NK-92 (cell line): Measurements from ENCODE around the gene PRKN.
"Not testable (repeated sequence)": the region's sequence is repeated elsewhere in the genome, so short reads cannot be mapped to it uniquely, and the experiment has no call there.

ENCODE experiments used
- DNase-seq: peaks from one replicate; lab custom pipeline; 2025; ENCODE audit not compliant: unreplicated experiment; lab: John Stamatoyannopoulos, UW

PRKN gene

DNA sequence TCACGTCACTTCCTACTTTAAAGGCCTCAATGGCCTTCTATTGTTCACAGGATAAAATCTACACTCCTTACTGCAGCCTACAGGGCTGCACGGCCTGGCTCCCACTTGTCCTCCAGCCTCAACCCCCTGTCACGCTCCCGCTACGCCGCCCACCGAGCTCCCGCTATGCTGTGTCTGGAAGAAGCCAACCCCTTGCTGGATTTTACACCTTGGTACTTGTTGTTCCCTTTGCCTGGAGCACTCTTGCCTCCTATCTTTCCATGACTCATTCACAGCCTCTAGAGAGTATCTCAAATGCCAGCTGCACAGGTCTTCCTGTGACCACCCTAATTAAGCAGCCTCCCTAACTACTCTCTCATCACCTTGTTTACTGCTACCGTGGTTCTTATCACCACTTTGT, 259.9 kb downstream of the PRKN start:
- no peak for DNase-seq

- DNase-seq = no peak
Observed at GRCh38 chr6:162463576-162463975, 264.0 kb downstream of the PRKN start.

GRCh38 chr6:162459985-162460384, 267.6 kb downstream of the PRKN start:
- no peak for DNase-seq

GRCh38 chr6:162450358-162450757, 277.2 kb downstream of the PRKN start:
- no peak for DNase-seq

GRCh38 chr6:162448294-162448693, 279.3 kb downstream of the PRKN start:
- no peak for DNase-seq

GRCh38 chr6:162443101-162443500, 284.5 kb downstream of the PRKN start:
- no peak for DNase-seq

DNA sequence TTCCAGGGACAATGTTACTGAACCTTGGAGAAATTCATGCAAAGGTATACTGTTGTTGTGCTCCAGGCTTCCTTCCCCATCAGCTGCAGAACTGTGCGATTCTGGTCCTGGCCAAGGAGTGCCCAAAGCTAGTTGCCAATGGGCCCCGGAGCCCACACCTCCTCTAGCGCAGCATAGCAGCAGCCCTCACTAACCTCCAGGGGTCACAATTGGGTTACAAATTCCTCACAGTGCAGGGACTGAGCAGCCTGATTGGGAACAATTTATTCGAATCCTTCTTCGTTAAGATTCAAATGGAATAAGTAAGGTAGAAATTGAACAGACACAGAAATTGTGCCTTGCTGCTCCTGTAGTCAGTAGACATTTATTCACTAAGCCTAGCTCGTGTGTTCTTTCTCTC, 284.9 kb downstream of the PRKN start:
- DNase-seq = no peak

DNA sequence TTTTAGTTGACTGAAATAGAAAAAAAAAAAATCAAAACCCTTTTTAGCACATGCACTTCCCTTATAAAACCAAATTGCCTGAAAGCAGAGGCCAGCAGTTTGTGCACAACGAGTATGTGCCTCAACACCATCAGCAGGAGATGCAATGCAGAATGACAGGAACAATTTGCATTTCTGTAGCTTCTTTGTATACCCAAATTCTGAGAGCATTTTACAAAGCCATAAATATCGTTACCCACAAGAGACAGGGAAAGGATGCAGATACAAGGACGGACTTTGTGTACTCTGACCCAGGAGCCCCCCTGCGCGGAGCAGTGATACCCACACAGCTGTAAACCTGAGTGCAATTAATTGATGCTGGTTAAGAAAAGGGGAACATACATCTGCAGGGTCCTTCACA, 285.6 kb downstream of the PRKN start:
- no peak for DNase-seq

DNA sequence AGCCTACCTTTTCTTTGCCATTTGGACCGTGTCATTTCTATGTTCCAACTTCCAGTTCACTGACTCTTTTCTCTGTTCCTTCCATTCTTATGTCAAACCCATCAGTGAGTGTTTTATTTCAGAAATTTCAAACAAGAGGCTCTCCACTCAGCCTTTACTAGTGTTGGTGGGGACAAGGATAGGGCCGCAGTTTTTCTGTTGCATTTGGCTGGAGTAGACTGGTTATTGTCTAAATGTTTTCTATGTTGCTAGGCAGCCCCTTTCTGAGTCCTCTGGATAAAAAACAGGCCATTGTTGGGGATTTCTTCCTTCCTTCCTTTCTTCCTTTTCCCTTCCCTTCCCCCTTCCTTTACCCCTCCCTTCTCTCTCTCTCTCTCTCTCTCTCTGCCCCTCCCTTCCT, 288.6 kb downstream of the PRKN start:
- no peak for DNase-seq

DNA sequence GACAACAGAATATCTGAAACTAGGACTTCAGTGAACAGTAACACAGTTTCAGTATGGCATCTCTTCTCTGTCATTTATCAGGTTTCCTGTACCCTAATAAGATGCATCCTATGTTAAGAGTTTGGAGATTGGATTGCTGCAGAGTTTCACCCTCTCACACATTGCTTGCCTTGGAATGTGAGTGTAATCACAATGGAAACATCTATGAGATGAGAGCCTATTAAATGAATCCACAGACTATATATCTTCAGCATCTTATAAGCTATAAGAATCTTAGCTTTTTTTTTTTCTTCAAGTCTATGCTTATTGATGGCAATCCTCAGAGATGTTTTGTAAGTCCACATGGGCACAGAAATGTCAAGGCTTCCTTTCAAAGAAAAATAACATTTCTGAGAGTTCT, 292.5 kb downstream of the PRKN start:
- DNase-seq = no peak

- DNase-seq = no peak
Observed at GRCh38 chr6:162421004-162421403, 306.6 kb downstream of the PRKN start.

GRCh38 chr6:162416831-162417537, 310.6 kb downstream of the PRKN start:
- no peak for DNase-seq

DNA sequence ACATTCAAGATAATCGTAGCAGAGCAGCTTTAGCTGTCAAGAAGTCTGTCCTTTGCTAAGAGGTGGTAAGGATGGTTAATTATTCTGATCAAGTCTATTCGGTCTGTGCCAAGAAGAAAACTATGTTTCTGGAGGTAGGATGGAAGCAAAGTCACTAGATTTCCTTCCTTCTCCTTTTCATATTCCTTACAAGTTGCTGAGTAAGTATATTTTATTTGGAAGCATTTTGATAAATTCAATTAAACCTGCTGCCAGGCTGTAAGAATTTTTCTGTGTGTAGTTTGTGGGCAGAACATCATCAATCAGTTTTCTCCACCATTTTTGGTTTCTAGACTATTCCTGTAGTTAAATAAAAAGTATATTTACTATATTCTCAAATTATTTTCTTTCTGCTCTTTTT, 311.3 kb downstream of the PRKN start:
- no peak for DNase-seq

DNA sequence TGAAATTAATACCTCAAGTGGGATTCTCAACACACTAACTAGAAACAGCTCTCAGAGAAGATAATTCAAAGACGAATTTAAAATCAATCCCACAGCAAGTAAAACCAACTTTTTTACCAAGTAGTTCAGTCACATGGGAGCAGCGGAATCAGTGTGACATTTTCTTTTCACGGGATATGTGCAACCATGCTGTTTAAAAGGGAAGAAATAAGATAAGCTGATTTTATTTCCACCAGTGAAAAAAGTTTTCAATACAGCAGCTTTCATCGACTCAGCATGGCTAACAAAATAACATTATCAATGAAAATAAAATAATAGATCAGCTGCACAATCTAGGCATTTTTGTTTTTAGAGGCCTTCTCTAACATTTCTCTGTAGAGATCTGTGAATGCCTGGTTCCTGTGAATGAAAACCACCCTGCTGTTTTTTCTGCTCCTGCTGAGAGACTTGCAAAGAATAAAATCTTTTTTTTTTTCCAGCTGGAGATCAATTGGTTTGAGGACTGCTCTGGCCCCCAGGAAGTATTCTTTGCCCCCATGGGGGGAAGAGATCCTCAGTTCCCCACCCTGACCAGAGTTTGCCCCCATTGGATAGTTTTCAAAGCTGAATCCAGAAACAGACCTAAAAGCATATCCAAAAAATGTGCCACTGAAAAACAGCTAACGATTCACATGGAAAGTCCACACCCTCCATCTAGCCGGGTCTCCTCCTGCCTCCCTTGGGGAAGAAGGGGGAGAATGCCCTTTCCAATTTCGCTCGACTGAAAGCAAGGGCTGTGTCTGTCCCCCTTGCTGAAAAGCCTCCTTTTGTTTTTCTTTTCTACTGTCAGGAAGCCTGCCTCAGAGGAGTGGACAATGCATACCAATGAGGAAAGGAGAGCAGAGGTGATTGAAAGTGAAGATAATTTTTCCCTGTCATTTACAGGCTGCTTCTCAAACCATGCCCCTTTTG, 317.6 kb downstream of the PRKN start:
- no peak for DNase-seq

- no peak for DNase-seq
Observed at GRCh38 chr6:162408826-162409535, 318.6 kb downstream of the PRKN start.

DNA sequence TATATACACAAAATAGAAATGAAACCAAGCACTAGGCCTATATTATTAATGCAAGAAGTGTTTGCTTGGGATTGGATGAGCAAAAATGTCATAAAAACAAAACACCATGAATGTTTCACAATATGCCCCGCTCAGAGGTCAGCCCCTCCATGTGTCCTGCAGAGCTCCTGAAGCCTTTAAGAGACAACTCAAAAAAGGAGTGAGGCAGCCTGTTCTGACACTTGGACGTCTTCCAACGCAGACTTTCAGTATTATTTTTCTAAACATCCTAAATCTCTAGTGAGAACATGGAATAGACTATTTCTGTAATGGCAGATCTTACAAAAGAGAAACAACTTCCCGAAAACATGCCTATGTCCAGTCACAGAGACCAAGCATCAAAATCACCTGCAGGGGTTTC, 322.6 kb downstream of the PRKN start:
- no peak for DNase-seq

DNA sequence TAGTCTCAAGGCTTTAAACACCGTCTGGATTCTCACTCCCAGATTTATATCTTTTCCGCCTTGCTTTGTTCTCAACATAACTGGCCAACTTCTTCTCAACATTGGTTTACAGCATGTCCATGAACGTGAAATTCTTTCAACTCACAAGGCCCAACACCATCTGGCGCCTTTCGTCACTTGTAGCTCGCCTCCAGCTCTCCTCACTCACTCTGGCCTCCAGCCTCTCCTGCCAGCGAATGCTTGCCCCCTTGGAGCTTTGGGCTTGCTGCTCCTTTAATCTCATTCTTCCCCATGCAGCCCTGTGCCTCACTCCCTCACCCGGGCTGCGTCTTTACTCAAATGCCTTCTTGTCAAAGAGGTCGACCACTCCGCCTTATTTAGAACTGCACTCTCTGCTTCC, 324.5 kb downstream of the PRKN start:
- DNase-seq = no peak

DNA sequence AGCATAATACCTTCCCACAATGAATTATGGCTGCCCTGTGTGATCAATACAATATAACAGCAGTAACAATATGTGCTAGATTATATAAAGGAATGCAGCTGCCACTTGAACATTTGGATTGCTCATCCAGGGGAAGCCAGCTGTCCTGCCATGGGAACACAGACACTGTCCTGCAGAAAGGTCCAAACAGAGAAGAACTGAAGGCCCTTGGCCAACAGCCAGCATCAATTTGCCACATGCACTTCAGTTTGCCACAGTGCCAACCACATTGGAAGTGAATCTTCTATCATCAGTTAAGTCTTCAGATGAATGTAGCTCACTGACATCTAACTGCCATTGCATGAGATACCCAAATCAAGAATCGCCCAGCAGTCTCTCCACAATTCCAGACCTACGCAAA, 332.4 kb downstream of the PRKN start:
- DNase-seq = no peak

DNA sequence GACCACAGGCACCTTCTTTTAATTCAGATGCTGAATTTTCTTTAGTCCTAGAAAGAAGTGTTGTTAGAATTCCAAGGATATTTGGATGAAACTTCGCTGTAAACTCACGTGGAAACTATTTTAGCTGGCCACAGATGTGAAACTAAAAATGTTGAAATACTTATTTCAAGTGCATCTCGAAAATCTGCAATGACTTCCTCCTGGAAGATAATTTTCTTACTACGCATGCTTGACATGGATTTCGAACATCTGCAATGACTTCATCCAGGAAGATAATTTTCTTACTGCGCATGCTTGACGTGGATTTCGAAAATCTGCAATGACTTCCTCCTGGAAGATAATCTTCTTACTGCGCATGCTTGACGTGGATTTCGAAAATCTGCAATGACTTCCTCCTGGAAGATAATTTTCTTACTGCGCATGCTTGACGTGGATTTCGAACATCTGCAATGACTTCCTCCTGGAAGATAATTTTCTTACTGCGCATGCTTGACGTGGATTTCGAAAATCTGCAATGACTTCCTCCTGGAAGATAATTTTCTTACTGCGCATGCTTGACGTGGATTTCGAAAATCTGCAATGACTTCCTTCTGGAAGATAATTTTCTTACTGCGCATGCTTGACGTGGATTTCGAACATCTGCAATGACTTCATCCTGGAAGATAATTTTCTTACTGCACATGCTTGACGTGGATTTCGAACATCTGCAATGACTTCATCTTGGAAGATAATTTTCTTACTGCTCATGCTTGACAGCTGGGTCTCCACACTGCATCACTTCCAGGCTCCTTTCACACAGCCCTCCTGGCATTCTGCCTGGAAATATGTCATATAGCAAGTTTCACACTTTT, 336.4 kb downstream of the PRKN start:
- not testable (repeated sequence) for DNase-seq

GRCh38 chr6:162389343-162390085, 338.1 kb downstream of the PRKN start:
- DNase-seq = no peak
